ENCODE data around the gene SOX11. TPM values are rescaled to one million over a fixed set of nuclear protein-coding genes. Genes with fewer than 3 reads are reported as not detected.

SOX11 gene
- total and polyA plus RNA-seq, 2 of the 8 experiments (the other 6 are each of a cell fraction or from before 2014, with no cell fraction given), result 9.0 to 55.6 TPM

- TF ChIP-seq HDAC6 (IDR thresholded peaks at IDR 0.05; ENCODE audit: low read depth, low read length) (no peak), YY1 (IDR thresholded peaks at IDR 0.05; ENCODE audit: low read depth, low read length) (no peak), CTBP2 (IDR thresholded peaks at IDR 0.05; ENCODE audit: borderline replicate concordance, insufficient read depth, insufficient read length, low read length) (no peak)
Measured at GRCh38 chr2:5722236-5722635, 30.1 kb downstream of the SOX11 start (continued).
